GM12801 (cell line): ENCODE measurements around the gene TEAD3.

ENCODE experiments used
- CTCF ChIP-seq: IDR thresholded peaks from one replicate; pipeline ENCODE4 v1.5.1; 2011; ENCODE audit warnings: control low read depth; ENCODE audit not compliant: insufficient read length; ENCODE audit errors: extremely low read depth

TEAD3 gene

GRCh38 chr6:35443341-35444030 lies 53.4 kb downstream of the TEAD3 start:
- TF ChIP-seq CTCF, result no peak

DNA sequence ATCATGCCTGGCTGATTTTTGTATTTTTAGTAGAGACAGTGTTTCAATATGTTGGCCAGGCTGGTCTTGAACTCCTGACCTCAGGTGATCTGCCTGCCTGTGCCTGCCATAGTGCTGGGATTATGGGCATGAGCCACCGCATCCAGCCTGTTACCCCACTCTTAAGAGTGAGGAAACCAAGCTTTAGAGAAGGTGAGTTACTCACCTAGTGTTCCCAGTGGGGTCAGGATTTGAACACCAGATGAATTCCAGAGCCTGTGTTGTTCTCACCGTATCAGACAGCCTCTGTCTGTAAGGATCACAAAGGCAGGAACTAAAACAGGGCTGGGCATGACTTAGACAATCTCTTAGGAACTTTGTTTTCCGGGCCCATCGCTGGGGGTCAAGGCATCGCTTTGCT lies 54.2 kb downstream of the TEAD3 start:
- TF ChIP-seq CTCF, result no peak

- TF ChIP-seq CTCF, result no peak
Observed at GRCh38 chr6:35441642-35442041, 55.2 kb downstream of the TEAD3 start.

DNA sequence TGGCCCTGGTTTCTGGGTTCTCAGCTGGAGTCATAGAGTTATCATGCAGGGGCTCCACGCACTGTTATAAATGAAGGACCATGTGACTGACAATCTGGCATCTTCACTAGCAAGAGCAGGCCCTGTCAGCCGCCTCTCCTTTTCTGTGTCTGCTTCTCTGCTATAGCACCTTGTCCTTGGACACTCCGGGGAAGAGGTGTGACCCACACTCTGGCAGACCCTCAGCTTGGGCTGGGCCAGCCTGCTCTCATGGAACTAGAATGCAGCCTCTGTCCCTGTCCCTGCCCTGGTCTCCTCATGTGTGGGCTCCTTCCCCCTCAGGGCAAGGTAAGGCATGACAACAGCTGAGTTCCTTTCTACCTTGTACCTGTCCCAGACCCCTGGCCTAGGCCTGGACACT lies 55.7 kb downstream of the TEAD3 start:
- no peak for TF ChIP-seq CTCF

GRCh38 chr6:35439308-35439707 lies 57.6 kb downstream of the TEAD3 start:
- TF ChIP-seq CTCF, result no peak

DNA sequence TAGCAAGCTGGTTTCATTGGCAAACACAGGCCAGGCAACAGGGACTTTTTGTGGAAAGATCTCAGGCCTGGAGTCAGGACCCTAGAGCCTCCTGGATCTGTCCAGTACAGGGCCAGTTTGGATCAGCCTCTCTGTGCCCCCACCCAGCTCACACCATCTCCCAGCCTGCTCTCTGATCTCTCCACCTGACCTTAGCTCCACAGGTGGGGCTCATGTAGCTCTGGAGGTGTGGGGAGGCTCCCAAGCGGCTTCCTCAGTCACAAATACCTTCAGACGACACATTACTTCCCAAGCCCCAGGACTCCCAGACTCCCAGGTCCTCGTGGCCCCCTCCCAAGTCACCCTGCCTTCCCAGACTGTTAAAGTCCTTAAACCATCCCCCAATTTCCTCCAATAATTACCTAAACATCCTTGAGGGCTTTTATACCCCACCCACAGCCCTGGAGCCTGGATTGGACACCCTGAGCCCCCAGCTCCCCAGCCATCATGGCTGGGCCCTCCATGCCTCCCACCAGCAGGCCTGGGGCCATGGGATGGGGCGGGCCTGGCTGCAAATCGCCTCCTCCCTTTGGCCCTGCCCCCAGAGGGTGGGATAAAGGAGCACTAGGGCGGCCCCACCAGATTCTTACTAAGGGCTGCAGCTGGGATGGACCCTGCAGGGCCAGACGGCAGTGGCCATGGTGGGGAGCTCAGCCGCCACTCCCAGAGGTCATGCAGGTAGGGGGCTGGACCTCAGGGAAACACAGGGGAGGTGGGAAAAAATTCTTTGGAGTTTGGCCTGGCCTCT lies 60.6 kb downstream of the TEAD3 start:
- TF ChIP-seq CTCF, result no peak

- TF ChIP-seq CTCF, result no peak
Observed at GRCh38 chr6:35435074-35435837, 61.6 kb downstream of the TEAD3 start.
